Neural progenitor cell (in vitro differentiated cells): Measurements from ENCODE around the gene RGS3. TPM values are rescaled to one million over a fixed set of nuclear protein-coding genes. Genes with fewer than 3 reads are reported as not detected.

Source experiments
- DNase-seq: peaks from one replicate; pipeline ENCODE4 v3.0.0-alpha.2; 2016; ENCODE audit warnings: low spot score
- H2AFZ ChIP-seq: fragments of 200-600 bp; sonication (generic); replicated peaks from 2 replicates; pipeline ENCODE4 v1.6.1; 2016; ENCODE audit warnings: antibody characterized with exemption
- H3F3A ChIP-seq: fragments of 200-600 bp; sonication (generic); 2 replicates; pipeline ENCODE4 v1.6.1; 2016; ENCODE audit warnings: antibody characterized with exemption, low read depth
- H3K27ac ChIP-seq: fragments of 200-600 bp; sonication (generic); 2 replicates; pipeline ENCODE4 v1.5.1; 2016; ENCODE audit warnings: mild to moderate bottlenecking
- H3K27me3 ChIP-seq: fragments of 200-600 bp; sonication (generic); 2 replicates; pipeline ENCODE4 v1.6.1; 2016; ENCODE audit warnings: mild to moderate bottlenecking, moderate library complexity
- H3K36me3 ChIP-seq: fragments of 200-600 bp; sonication (generic); 2 replicates; pipeline ENCODE4 v1.5.1; 2016
- H3K4me1 ChIP-seq: fragments of 200-600 bp; sonication (generic); 2 replicates; pipeline ENCODE4 v1.6.1; 2016; ENCODE audit warnings: mixed run types
- H3K4me2 ChIP-seq: fragments of 200-600 bp; sonication (generic); 2 replicates; pipeline ENCODE4 v1.6.1; 2016
- H3K4me3 ChIP-seq: fragments of 200-600 bp; sonication (generic); 2 replicates; pipeline ENCODE4 v1.5.1; 2016
- H3K79me2 ChIP-seq: fragments of 200-600 bp; sonication (generic); 2 replicates; pipeline ENCODE4 v1.6.1; 2016; ENCODE audit warnings: low read depth
- H3K9ac ChIP-seq: fragments of 200-600 bp; sonication (generic); 2 replicates; pipeline ENCODE4 v1.6.1; 2016
- H3K9me3 ChIP-seq: fragments of 200-600 bp; sonication (generic); 2 replicates; pipeline ENCODE4 v1.5.1; 2016; ENCODE audit warnings: low read depth
- H4K20me1 ChIP-seq: fragments of 200-600 bp; sonication (generic); 2 replicates; pipeline ENCODE4 v1.6.1; 2016; ENCODE audit warnings: low read depth
- H3K27ac Mint-ChIP-seq: 3 replicates; pipeline ENCODE4 v1.8.0; 2021; ENCODE audit warnings: mixed read lengths
- H3K27me3 Mint-ChIP-seq: 2 replicates; pipeline ENCODE4 v1.8.0; 2022; ENCODE audit warnings: low read depth, mild to moderate bottlenecking, inconsistent platforms, moderate library complexity, mixed read lengths; ENCODE audit not compliant: insufficient read depth
- H3K36me3 Mint-ChIP-seq: 3 replicates; pipeline ENCODE4 v1.8.0; 2021; ENCODE audit warnings: mixed read lengths
- H3K4me1 Mint-ChIP-seq: 3 replicates; pipeline ENCODE4 v1.8.0; 2021; ENCODE audit warnings: mixed read lengths
- H3K4me3 Mint-ChIP-seq: 3 replicates; pipeline ENCODE4 v1.8.0; 2021; ENCODE audit warnings: mild to moderate bottlenecking, moderate library complexity, mixed read lengths
- H3K9me3 Mint-ChIP-seq: 3 replicates; pipeline ENCODE4 v1.8.0; 2020; ENCODE audit warnings: mixed read lengths
- EZH2 ChIP-seq: fragments of 200-600 bp; sonication (generic); IDR thresholded peaks from 2 replicates; pipeline ENCODE4 v1.6.1; 2017; ENCODE audit warnings: antibody characterized with exemption, mild to moderate bottlenecking, moderate library complexity
- EZH2phosphoT487 ChIP-seq: fragments of 200-600 bp; sonication (generic); IDR thresholded peaks from 2 replicates; pipeline ENCODE4 v1.6.1; 2017; ENCODE audit warnings: antibody characterized with exemption
- total RNA-seq: library from RNA; depleted of rRNA; stranded (reverse); fragments of >200 nt; gene quantifications from 2 replicates; pipeline ENCODE4 v1.2.3, GENCODE V29; 2015; ENCODE audit warnings: low replicate concordance
- TF ChIP-seq, protein P1 (sequence below): fragments of 200-600 bp; sonication (generic); IDR thresholded peaks from 2 replicates; pipeline ENCODE4 v1.5.1; 2017; ENCODE audit warnings: antibody characterized with exemption, mild to moderate bottlenecking

Gene RGS3
- total RNA-seq = 30.3 and 39.9 TPM in 2 replicates

- Histone ChIP-seq H3K36me3 (no peaks in the 10 kb centered on the region), H3K27me3 (peaks cover 33% of the 10 kb centered on the region), H3K27ac (no peak within 1 kb of the TSS), H3K4me2 (peak within 1 kb of the TSS; percentile 83), H3K9me3 (no peaks in the 10 kb centered on the region), H3K9ac (no peak within 1 kb of the TSS), H2AFZ (peak within 1 kb of the TSS; percentile 63), H3K4me1 (peaks cover 20% of the 10 kb centered on the region), H3K4me3 (peak within 1 kb of the TSS; percentile 47), H3F3A (peaks cover 10% of the 10 kb centered on the region), H4K20me1 (no peaks in the 10 kb centered on the region), H3K79me2 (no peaks in the 10 kb centered on the region)
- no peak within 1 kb of the TSS for H3K27ac Mint-ChIP-seq
- peak; percentile 94 for DNase-seq
- H3K36me3 Mint-ChIP-seq = peaks cover 4% of the 10 kb centered on the region
- peaks cover 31% of the 10 kb centered on the region for H3K4me1 Mint-ChIP-seq
- peaks cover 12% of the 10 kb centered on the region for H3K27me3 Mint-ChIP-seq
- peak within 1 kb of the TSS; percentile 80 for H3K4me3 Mint-ChIP-seq
- H3K9me3 Mint-ChIP-seq = peaks cover 12% of the 10 kb centered on the region
- TF ChIP-seq, protein P1, sequence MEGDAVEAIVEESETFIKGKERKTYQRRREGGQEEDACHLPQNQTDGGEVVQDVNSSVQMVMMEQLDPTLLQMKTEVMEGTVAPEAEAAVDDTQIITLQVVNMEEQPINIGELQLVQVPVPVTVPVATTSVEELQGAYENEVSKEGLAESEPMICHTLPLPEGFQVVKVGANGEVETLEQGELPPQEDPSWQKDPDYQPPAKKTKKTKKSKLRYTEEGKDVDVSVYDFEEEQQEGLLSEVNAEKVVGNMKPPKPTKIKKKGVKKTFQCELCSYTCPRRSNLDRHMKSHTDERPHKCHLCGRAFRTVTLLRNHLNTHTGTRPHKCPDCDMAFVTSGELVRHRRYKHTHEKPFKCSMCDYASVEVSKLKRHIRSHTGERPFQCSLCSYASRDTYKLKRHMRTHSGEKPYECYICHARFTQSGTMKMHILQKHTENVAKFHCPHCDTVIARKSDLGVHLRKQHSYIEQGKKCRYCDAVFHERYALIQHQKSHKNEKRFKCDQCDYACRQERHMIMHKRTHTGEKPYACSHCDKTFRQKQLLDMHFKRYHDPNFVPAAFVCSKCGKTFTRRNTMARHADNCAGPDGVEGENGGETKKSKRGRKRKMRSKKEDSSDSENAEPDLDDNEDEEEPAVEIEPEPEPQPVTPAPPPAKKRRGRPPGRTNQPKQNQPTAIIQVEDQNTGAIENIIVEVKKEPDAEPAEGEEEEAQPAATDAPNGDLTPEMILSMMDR = peak; percentile 16
- TF ChIP-seq EZH2phosphoT487 (no peak), EZH2 (peak; percentile 22)
Measured at GRCh38 chr9:113463418-113464285, at the start of gene RGS3. Gene RGS3, plus strand, starts transcription at chr9:113463727. Its CDS starts 76 bp downstream, at chr9:113463803.

DNA sequence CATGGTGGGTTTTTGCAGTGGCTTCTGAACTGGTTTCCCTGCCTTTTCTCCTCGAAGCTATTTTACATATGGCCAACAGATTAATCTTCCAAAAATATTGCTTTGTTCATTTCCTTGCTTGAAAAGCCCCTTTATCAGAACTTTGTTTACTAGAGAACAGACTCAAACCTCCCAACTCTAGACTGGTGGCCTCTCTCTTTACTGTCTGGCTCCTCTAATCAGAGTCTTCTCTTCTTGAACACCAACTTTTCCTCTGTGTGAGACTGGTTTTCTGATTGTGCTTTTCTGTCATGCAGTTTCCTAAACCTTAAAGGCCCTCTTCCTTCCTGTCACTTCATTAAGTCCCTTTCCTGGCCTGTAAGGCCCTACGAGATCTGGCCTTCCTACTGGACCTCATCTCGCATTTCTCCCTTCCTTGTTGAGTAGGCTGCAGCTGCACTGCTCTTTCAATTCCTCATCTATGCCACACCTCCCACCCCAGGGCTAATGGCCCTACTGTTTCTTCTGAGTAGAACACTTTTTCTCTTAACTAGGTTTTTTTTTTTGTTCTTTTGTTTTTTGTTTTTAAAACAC, 47.3 kb upstream of the RGS3 start:
- DNase-seq = no peak
- Mint-ChIP-seq H3K4me1 (peaks cover 7% of the 10 kb centered on the region), H3K27ac (no peak overlapping the region), H3K27me3 (no peaks in the 10 kb centered on the region), H3K9me3 (no peaks in the 10 kb centered on the region), H3K36me3 (no peaks in the 10 kb centered on the region), H3K4me3 (no peak overlapping the region)
- peaks cover 5% of the 10 kb centered on the region for H3F3A ChIP-seq
- H3K9me3 ChIP-seq = no peaks in the 10 kb centered on the region
- H3K27ac ChIP-seq = no peak overlapping the region
- H3K36me3 ChIP-seq = no peaks in the 10 kb centered on the region
- no peak overlapping the region for H3K4me3 ChIP-seq
- TF ChIP-seq EZH2phosphoT487 = no peak
- no peak for TF ChIP-seq EZH2
- TF ChIP-seq, protein P1 = no peak
- H3K9ac ChIP-seq = no peak overlapping the region
- H3K79me2 ChIP-seq = no peaks in the 10 kb centered on the region
- no peaks in the 10 kb centered on the region for H4K20me1 ChIP-seq
- peaks cover 11% of the 10 kb centered on the region for H3K4me1 ChIP-seq
- peak overlapping the region; percentile 93 for H2AFZ ChIP-seq
- no peaks in the 10 kb centered on the region for H3K27me3 ChIP-seq
- H3K4me2 ChIP-seq = no peak overlapping the region

- Mint-ChIP-seq H3K9me3 (no peaks in the 10 kb centered on the region), H3K4me1 (peaks cover 7% of the 10 kb centered on the region), H3K27me3 (no peaks in the 10 kb centered on the region), H3K36me3 (no peaks in the 10 kb centered on the region), H3K4me3 (no peak overlapping the region), H3K27ac (no peak overlapping the region)
- no peaks in the 10 kb centered on the region for H3K36me3 ChIP-seq
- H3K4me3 ChIP-seq = no peak overlapping the region
- no peak overlapping the region for H3K4me2 ChIP-seq
- peaks cover 5% of the 10 kb centered on the region for H3F3A ChIP-seq
- H3K27ac ChIP-seq = no peak overlapping the region
- no peaks in the 10 kb centered on the region for H3K79me2 ChIP-seq
- H3K9ac ChIP-seq = no peak overlapping the region
- H3K9me3 ChIP-seq = no peaks in the 10 kb centered on the region
- peaks cover 7% of the 10 kb centered on the region for H3K4me1 ChIP-seq
- H2AFZ ChIP-seq = no peak overlapping the region
- no peaks in the 10 kb centered on the region for H3K27me3 ChIP-seq
- TF ChIP-seq EZH2phosphoT487 (no peak), EZH2 (no peak)
- TF ChIP-seq, protein P1 = no peak
- no peaks in the 10 kb centered on the region for H4K20me1 ChIP-seq
- no peak for DNase-seq
Measured at GRCh38 chr9:113417370-113417769, 46.2 kb upstream of the RGS3 start.
